DMS114 treated with DMSO at 0.1 percent for 48 hours (cell line): ENCODE data around the gene SEPTIN7.

ENCODE experiments used
- DNase-seq: peaks from one replicate; lab custom pipeline; 2025; ENCODE audit not compliant: unreplicated experiment; lab: John Stamatoyannopoulos, UW

SEPTIN7 gene

DNA sequence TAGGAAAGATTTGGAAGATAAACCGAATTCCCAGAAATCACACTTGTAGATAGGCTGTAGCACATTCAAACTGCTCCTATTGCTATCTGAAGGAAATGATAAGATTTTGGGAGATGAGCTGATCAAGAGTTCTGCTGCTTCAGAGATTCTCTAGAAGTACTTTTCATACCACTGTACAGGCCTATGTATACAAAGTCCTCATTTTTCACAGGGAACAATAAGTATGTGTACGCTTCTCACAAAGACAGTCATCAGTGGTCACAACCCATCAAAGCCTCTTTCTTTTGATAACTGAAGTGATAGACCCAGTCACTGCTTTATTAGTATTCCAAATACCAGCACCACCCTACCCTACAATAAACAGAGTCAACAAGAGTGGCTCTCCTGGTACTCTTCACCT, 15.6 kb upstream of the SEPTIN7 start:
- DNase-seq = no peak

DNA sequence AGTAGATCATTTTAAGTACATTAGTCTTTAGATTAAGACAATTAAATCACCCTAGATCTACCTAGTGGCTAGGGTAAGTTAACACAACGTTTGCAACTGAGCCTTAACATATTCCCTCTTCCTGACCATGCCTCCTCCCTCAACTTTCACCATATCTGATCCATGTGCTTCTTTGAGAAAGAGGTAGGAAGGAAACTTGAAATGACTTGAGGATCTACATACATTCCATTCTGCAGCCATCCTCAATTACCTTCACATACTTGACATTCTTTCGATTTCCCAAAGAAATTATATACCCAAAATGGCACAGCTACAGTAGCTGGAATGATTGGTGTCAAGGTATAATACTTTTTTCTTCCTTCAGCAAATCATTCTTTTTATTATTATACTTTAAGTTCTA, 12.9 kb upstream of the SEPTIN7 start:
- no peak for DNase-seq

- no peak for DNase-seq
These were observed 8.4 kb upstream of the SEPTIN7 start for GRCh38 chr7:35792472-35792871.

GRCh38 chr7:35792873-35793489, 7.9 kb upstream of the SEPTIN7 start:
- no peak for DNase-seq

GRCh38 chr7:35797311-35797710, 3.5 kb upstream of the SEPTIN7 start:
- no peak for DNase-seq

GRCh38 chr7:35799846-35800717, 775 bp upstream of the SEPTIN7 start:
- DNase-seq = peak; percentile 89

GRCh38 chr7:35801392-35802101, 690 bp downstream of the SEPTIN7 start:
- DNase-seq = peak; percentile 54

- no peak for DNase-seq
These were observed 1.2 kb downstream of the SEPTIN7 start for GRCh38 chr7:35802102-35802466.

- no peak for DNase-seq
These were observed 1.8 kb downstream of the SEPTIN7 start for GRCh38 chr7:35802649-35803048.

- DNase-seq = no peak
These were observed 3.5 kb downstream of the SEPTIN7 start for GRCh38 chr7:35804231-35804970.

GRCh38 chr7:35805876-35806275, 5.0 kb downstream of the SEPTIN7 start:
- DNase-seq = no peak

DNA sequence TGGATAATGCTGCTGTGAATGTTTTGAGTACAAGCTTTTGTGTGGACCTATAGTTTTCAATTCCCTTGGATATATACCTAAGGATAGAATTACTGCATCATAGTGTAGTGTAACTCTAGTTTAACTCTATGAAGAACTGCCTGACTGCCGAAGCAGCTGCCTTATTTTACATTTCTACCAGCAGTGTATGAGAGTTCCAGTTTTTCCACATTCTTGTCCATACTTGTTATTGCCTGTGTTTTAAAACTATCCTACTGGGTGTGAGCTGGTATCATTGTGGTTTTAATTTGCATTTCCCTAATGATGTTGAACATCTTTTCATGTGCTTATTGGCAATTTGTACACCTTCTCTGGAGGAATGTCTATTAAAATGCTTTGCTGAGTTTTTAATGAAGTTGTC, 15.7 kb downstream of the SEPTIN7 start:
- no peak for DNase-seq

- DNase-seq = no peak
These were observed 16.3 kb downstream of the SEPTIN7 start for GRCh38 chr7:35817181-35817580.

DNA sequence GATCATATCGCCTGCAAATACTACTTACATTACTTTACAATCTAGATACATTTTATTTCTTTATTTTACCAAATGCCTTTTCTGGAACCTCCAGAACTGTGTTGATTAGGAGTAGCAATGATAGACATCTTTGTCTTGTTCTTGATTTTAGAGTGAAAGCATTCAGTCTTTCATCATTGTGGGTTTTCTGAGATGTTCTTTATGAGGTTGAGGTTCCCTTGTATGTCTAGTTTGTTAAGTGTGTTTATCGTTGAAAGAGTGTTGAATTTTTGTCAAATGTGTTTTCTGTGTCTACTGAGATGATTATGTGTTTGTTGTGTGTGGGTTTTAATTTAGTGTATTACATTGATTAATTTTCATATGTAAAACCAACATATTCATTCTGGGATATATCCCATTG, 17.1 kb downstream of the SEPTIN7 start:
- no peak for DNase-seq

GRCh38 chr7:35818513-35818912, 17.7 kb downstream of the SEPTIN7 start:
- DNase-seq = no peak

DNA sequence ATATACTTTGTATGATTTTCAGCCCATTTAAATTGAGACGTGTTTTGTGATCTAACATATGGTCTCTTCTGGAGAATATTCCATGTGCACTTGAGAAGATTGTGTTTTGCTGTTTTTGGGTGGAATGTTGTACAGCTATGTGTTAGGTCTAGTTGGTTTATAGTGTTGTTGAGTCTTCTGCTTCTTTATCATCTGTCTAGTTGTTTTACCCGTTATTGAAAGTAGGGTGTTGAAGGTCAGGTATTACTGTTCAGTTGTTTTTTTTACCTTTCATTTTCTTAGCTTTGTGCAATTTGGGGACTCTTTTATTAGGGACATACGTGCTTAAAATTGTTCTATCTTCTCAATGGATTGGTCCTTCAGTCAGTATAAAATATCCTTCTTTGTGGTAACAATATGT, 18.5 kb downstream of the SEPTIN7 start:
- no peak for DNase-seq

DNA sequence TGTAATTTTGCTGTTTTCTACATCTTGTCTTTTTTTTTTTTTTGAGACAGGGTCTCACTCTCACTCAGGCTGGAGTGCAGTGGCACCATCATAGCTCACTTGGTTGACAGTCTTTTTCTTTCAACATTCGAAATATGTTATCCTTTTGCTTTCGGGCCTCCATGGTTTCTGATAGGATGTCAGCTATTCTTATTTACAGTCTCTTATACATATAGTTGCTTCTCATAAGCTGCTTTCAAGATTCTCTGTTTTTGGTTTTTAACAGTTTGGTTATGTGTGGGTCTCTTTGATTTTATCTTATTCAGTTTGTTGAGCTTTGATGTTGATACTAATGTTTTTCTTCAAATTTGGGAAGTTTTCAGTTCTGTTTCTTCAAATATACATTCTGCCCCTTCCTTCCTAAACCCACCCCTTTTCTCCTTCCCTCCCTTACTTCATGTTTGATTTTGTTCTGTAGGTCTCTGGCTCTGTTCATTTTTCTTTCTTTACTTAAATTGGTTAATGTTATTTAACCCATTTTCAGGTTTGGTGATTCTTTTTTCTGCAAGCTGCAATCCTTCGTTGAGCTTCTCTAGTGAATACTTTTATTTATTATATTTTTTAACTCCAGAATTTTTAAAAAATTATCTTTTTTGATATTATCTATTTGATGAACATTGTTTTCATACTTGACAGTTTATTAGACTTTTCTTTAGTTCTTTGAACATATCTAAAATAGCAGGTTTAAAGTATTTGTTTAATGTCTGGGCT, 19.3 kb downstream of the SEPTIN7 start:
- DNase-seq = no peak

GRCh38 chr7:35820858-35821257, 20.0 kb downstream of the SEPTIN7 start:
- DNase-seq = no peak

DNA sequence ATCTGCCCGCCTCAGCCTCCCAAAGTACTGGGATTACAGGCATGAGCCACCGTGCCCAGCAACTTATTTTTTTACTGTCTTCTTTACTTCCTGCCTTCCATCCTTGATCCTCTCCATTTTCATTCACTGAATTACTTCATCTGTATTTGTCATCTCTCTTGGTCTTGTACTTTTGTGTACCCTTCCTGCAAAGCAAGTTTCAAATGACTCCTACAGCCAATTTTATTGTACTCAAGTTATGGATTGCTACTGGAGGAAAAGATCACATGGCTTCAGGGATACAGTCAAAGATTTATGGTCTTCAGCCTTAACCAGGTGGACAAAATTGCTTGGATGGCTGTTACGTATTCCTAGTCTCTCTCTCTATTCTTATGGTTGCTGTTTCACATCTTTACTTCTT, 22.6 kb downstream of the SEPTIN7 start:
- no peak for DNase-seq

GRCh38 chr7:35825974-35826373, 25.1 kb downstream of the SEPTIN7 start:
- no peak for DNase-seq

DNA sequence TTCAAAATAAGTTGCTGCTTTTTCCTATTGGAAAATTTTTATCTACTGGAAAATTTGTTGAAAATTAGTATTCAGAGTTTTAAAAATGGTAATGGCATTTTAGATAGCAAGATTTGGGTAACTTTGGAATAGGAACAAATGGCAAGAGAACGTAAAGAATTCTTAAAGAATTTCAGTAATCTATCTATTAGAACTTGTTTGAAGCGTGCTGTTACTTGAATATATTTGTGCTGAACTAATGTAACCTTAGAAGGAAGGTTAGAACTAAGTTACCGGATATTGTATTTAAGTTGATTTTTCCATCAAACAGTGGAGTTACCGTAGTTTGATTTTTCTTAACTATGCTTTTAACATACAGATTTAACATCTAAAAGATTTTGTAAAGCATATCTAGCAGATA, 25.9 kb downstream of the SEPTIN7 start:
- DNase-seq = no peak
